Effector memory CD8-positive, alpha-beta T cell (primary cell): ENCODE results near the gene MAEA.

Experiments used
- ATAC-seq: fragments of 150-1000 bp; cut with Tn5 transposase; replicated peaks from 2 replicates; pipeline ENCODE4 v1.10.0; 2021; ENCODE audit warnings: mild to moderate bottlenecking, moderate library complexity
- DNase-seq, 3 experiments: peaks; one replicate each; pipeline ENCODE4 v3.0.0; 2021
- H3K27ac Mint-ChIP-seq, 2 donors: one replicate each; pipeline ENCODE4 v1.8.0; 2022; ENCODE audit warnings: mild to moderate bottlenecking in 2 of 2, mixed read lengths in 2 of 2, moderate library complexity in 2 of 2
- H3K27me3 Mint-ChIP-seq, 2 donors: one replicate each; pipeline ENCODE4 v1.8.0; 2022; ENCODE audit warnings: mixed read lengths in 2 of 2
- H3K36me3 Mint-ChIP-seq: one replicate; pipeline ENCODE4 v1.8.0; 2022; ENCODE audit warnings: mild to moderate bottlenecking, moderate library complexity, mixed read lengths; ENCODE audit not compliant: insufficient read depth
- H3K4me1 Mint-ChIP-seq, 2 donors: one replicate each; pipeline ENCODE4 v1.8.0; 2022; ENCODE audit warnings: low read depth in 2 of 2, mixed read lengths in 2 of 2
- H3K4me3 Mint-ChIP-seq, 2 donors: one replicate each; pipeline ENCODE4 v1.8.0; 2022; ENCODE audit warnings: mild to moderate bottlenecking in 2 of 2, mixed read lengths in 2 of 2, moderate library complexity in 2 of 2
- H3K9me3 Mint-ChIP-seq, 2 donors: one replicate each; pipeline ENCODE4 v1.8.0; 2022; ENCODE audit warnings: mixed read lengths in 2 of 2

The MAEA gene

DNA sequence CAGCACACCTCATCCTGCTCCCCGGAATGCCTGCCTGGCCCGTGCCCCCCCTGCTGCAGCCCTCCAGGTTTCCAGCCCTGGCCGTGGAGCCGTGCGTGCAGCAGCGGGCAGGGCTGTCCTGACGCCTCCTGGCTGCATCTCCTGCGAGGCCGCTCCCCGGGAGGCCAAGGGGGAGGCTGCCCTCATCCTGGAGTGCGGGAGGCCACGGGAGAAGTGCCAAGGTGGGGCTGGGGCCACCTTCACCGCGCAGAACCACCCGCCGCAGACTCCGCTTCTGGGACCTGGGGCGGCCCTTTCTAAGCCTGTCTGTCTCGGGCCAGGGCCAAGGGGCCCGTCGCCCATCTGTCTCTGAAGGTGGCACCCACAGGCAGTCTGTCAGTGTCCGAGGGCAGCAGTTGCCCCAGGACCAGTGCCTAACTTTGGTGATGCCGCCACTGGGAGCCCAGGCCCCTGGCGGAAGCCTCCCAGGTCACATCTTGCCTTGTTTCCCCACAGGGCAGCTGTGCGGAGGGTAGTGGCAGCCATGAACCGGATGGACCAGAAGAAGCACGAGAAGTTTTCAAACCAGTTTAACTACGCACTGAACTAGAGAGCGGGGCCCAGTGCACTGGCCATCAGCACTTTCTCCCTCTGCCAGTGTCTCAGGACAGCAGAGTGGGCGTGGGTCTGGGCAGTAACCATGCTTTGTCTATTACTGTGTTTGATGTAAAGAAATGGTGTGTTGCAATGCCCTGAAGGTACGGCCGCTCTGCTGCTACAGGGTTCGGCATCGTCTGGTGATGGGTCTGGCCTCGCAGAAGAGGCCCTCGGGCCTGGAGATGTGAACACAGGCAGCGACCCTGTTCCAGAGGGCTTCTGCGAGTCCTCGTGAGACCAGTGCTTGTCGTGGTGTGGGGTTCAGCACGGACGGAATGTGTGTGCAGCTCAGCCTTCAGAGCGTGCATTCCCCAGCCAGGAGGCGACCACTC is 96.0 kb downstream of the MAEA start:
- DNase-seq (no peak), ATAC-seq (no peak)
- H3K4me1 Mint-ChIP-seq: no peaks in the 10 kb centered on the region
- H3K9me3 Mint-ChIP-seq: peaks cover 0 to 7% of the 10 kb centered on the region in 2 donors
- no peak overlapping the region for H3K4me3 Mint-ChIP-seq
- no peaks in the 10 kb centered on the region for H3K27me3 Mint-ChIP-seq
- H3K27ac Mint-ChIP-seq: no peak overlapping the region
- peaks cover 3% of the 10 kb centered on the region for H3K36me3 Mint-ChIP-seq
